Liver (tissue), 9 donors: ENCODE results near the gene C11orf24. TPM values are rescaled to one million over a fixed set of nuclear protein-coding genes. Genes with fewer than 3 reads are reported as not detected.
A peak's percentile ranks its signal among the peaks of the same experiment; 100 is the strongest.

ENCODE experiments used
- DNase-seq: peaks from one replicate; pipeline ENCODE4 v3.0.0-alpha.2; 2017; ENCODE audit warnings: low spot score
- H3K27ac ChIP-seq, 2 donors: one replicate each; pipeline ENCODE4 v1.7.0; 2013; ENCODE audit warnings: inconsistent platforms in 2 of 2, low read length in 2 of 2, control low read depth in 1 of 2, low read depth in 1 of 2, mild to moderate bottlenecking in 1 of 2
- H3K27me3 ChIP-seq, 4 donors: one replicate each; pipeline versions ENCODE4 v1.6.1 to v1.7.0; 2013; ENCODE audit warnings: low read length in 3 of 4, inconsistent platforms in 1 of 4, mild to moderate bottlenecking in 1 of 4, moderate library complexity in 1 of 4; ENCODE audit not compliant: control insufficient read depth in 4 of 4, insufficient read depth in 4 of 4
- H3K36me3 ChIP-seq, 4 donors: one replicate each; pipeline versions ENCODE4 v1.6.1 to v1.7.0; 2013; ENCODE audit warnings: low read length in 3 of 4, mild to moderate bottlenecking in 3 of 4, low read depth in 1 of 4, moderate library complexity in 1 of 4; ENCODE audit not compliant: control insufficient read depth in 4 of 4, insufficient read depth in 3 of 4
- H3K4me1 ChIP-seq, 4 donors: one replicate each; pipeline versions ENCODE4 v1.6.1 to v1.7.0; 2013; ENCODE audit warnings: low read length in 3 of 4, mild to moderate bottlenecking in 3 of 4, moderate library complexity in 1 of 4; ENCODE audit not compliant: control insufficient read depth in 4 of 4, insufficient read depth in 4 of 4
- H3K4me3 ChIP-seq, 3 donors: one replicate each; pipeline versions ENCODE4 v1.6.1 to v1.7.0; 2013; ENCODE audit warnings: low read length in 3 of 3, control low read depth in 1 of 3, low read depth in 1 of 3, mild to moderate bottlenecking in 1 of 3
- H3K9ac ChIP-seq, 2 donors: one replicate each; pipeline ENCODE4 v1.7.0; 2013; ENCODE audit warnings: low read length in 2 of 2, mild to moderate bottlenecking in 2 of 2, moderate library complexity in 2 of 2, control low read depth in 1 of 2, low read depth in 1 of 2
- H3K9me3 ChIP-seq, 4 donors: one replicate each; pipeline versions ENCODE4 v1.6.1 to v1.7.0; 2013; ENCODE audit warnings: low read length in 3 of 4; ENCODE audit not compliant: control insufficient read depth in 4 of 4
- ATF3 ChIP-seq: IDR thresholded peaks from 2 replicates; pipeline ENCODE4 v1.6.1; 2016; ENCODE audit warnings: antibody characterized with exemption
- EGR1 ChIP-seq, 2 donors: IDR thresholded peaks; 2 replicates each; pipeline ENCODE4 v1.6.1; 2016 to 2018; ENCODE audit warnings: antibody characterized with exemption in 2 of 2, low read depth in 2 of 2
- FOXA2 ChIP-seq: IDR thresholded peaks from 2 replicates; pipeline ENCODE4 v1.6.1; 2016; ENCODE audit warnings: antibody characterized with exemption
- GABPA ChIP-seq, 2 donors: IDR thresholded peaks in 1 of 2; conservative IDR thresholded peaks in 1 of 2; 2 replicates each; pipeline ENCODE4 v1.6.1; 2016; ENCODE audit warnings: antibody characterized with exemption in 2 of 2, mild to moderate bottlenecking in 1 of 2, moderate library complexity in 1 of 2
- HNF4A ChIP-seq, 2 donors: conservative IDR thresholded peaks; 2 replicates each; pipeline ENCODE4 v1.6.1; 2016; ENCODE audit warnings: antibody characterized with exemption in 2 of 2, mild to moderate bottlenecking in 2 of 2
- JUND ChIP-seq, 2 donors: IDR thresholded peaks; 2 replicates each; pipeline ENCODE4 v1.6.1; 2016; ENCODE audit warnings: antibody characterized with exemption in 2 of 2
- MAX ChIP-seq: IDR thresholded peaks from 2 replicates; pipeline ENCODE4 v1.6.1; 2016; ENCODE audit warnings: antibody characterized with exemption
- NR2F2 ChIP-seq: IDR thresholded peaks from 2 replicates; pipeline ENCODE4 v1.6.1; 2016; ENCODE audit warnings: antibody characterized with exemption
- RAD21 ChIP-seq, 2 donors: IDR thresholded peaks; 2 replicates each; pipeline ENCODE4 v1.6.1; 2016; ENCODE audit warnings: antibody characterized with exemption in 2 of 2, mild to moderate bottlenecking in 2 of 2
- REST ChIP-seq: IDR thresholded peaks from 2 replicates; pipeline ENCODE4 v1.6.1; 2016; ENCODE audit warnings: antibody characterized with exemption, mild to moderate bottlenecking
- RXRA ChIP-seq, 2 donors: IDR thresholded peaks; 2 replicates each; pipeline ENCODE4 v1.6.1; 2017 to 2018; ENCODE audit warnings: antibody characterized with exemption in 2 of 2, mild to moderate bottlenecking in 1 of 2
- SP1 ChIP-seq: IDR thresholded peaks from 2 replicates; pipeline ENCODE4 v1.6.1; 2018; ENCODE audit warnings: antibody characterized with exemption, mild to moderate bottlenecking
- TAF1 ChIP-seq: conservative IDR thresholded peaks from 2 replicates; pipeline ENCODE4 v1.6.1; 2016; ENCODE audit warnings: antibody characterized with exemption, mild to moderate bottlenecking
- YY1 ChIP-seq: IDR thresholded peaks from 2 replicates; pipeline ENCODE4 v1.6.1; 2016; ENCODE audit warnings: antibody characterized with exemption, mild to moderate bottlenecking
- WGBS: extraction: QIAGEN DNeasy Blood & Tissue Kit; methylation state at CpG from one replicate; pipeline ENCODE4 v1.1.7; 2013; 5-methylcytosine and 5-hydroxymethylcytosine counted together
- polyA plus RNA-seq, 2 donors: library from polyadenylated mRNA; stranded (reverse) in 1 of 2; unstranded in 1 of 2; fragments of 200-250 nt in 1 of 2; fragments of >200 nt in 1 of 2; fragmentation: Nextera tagmentation in 1 of 2; extraction: Ambion mirVana in 1 of 2; gene quantifications; one replicate each; pipeline versions ENCODE4 v1.2.1 to v1.2.3, GENCODE V29; 2013 to 2015
- total RNA-seq, 2 donors: library from RNA; depleted of rRNA; stranded (reverse); fragments of >200 nt; gene quantifications; one replicate each; pipeline ENCODE4 v1.2.3, GENCODE V29; 2014
- TF ChIP-seq, protein P1 (sequence below): IDR thresholded peaks from 2 replicates; pipeline ENCODE4 v1.6.1; 2016; ENCODE audit warnings: antibody characterized with exemption
- TF ChIP-seq, protein P2 (sequence below): fragments of 150-350 bp; IDR thresholded peaks from 2 replicates; pipeline ENCODE4 v1.5.1; 2017; ENCODE audit warnings: improper control_type of control experiment, low read depth, low read length; ENCODE audit not compliant: missing input control
- donor health status: healthy.
- donor health status: healthy.
- donor health status: healthy.
- donor health status: healthy.
- donor health status: healthy.

Gene C11orf24
- total and polyA plus RNA-seq, 4 donors = 7.8 to 50.3 (median 32.0) TPM

- TF ChIP-seq TAF1 (peak; percentile 30), ATF3 (no peak), SP1 (peak; percentile 94), MAX (peak; percentile 96), RXRA (IDR thresholded peaks at IDR 0.05) (peak; percentile 84 to 98), NR2F2 (no peak)
- TF ChIP-seq, protein P1, sequence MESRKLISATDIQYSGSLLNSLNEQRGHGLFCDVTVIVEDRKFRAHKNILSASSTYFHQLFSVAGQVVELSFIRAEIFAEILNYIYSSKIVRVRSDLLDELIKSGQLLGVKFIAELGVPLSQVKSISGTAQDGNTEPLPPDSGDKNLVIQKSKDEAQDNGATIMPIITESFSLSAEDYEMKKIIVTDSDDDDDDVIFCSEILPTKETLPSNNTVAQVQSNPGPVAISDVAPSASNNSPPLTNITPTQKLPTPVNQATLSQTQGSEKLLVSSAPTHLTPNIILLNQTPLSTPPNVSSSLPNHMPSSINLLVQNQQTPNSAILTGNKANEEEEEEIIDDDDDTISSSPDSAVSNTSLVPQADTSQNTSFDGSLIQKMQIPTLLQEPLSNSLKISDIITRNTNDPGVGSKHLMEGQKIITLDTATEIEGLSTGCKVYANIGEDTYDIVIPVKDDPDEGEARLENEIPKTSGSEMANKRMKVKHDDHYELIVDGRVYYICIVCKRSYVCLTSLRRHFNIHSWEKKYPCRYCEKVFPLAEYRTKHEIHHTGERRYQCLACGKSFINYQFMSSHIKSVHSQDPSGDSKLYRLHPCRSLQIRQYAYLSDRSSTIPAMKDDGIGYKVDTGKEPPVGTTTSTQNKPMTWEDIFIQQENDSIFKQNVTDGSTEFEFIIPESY = peak; percentile 90
Observed at GRCh38 chr11:68270196-68271022, 1.4 kb downstream of the C11orf24 start (continued).

- Histone ChIP-seq H3K4me1 (peaks cover 7 to 45% (median 23%) of the 10 kb centered on the region in 4 donors), H3K9ac (peak overlapping the region; percentile 16 to 97), H3K27me3 (no peaks in the 10 kb centered on the region), H3K9me3 (no peaks in the 10 kb centered on the region), H3K4me3 (peak overlapping the region; percentile 2 to 67 (median 62)), H3K36me3 (peaks cover 5 to 32% (median 29%) of the 10 kb centered on the region in 4 donors), H3K27ac (peak overlapping the region; percentile 99)
- DNase-seq = no peak
- TF ChIP-seq TAF1 (no peak), FOXA2 (no peak), RXRA (IDR thresholded peaks at IDR 0.05) (no peak), REST (no peak), EGR1 (IDR thresholded peaks at IDR 0.05; ENCODE audit: low read depth in 2 of 2) (no peak), JUND (IDR thresholded peaks at IDR 0.05) (no peak), NR2F2 (no peak), RAD21 (IDR thresholded peaks at IDR 0.05) (no peak), ATF3 (no peak), HNF4A (conservative IDR thresholded peaks at IDR 0.05) (no peak), GABPA (IDR thresholded peaks at IDR 0.05 in 1 of 2, conservative IDR thresholded peaks at IDR 0.05 in 1 of 2) (no peak), YY1 (no peak), SP1 (no peak), MAX (no peak)
- TF ChIP-seq, protein P1 = no peak
- TF ChIP-seq, protein P2, sequence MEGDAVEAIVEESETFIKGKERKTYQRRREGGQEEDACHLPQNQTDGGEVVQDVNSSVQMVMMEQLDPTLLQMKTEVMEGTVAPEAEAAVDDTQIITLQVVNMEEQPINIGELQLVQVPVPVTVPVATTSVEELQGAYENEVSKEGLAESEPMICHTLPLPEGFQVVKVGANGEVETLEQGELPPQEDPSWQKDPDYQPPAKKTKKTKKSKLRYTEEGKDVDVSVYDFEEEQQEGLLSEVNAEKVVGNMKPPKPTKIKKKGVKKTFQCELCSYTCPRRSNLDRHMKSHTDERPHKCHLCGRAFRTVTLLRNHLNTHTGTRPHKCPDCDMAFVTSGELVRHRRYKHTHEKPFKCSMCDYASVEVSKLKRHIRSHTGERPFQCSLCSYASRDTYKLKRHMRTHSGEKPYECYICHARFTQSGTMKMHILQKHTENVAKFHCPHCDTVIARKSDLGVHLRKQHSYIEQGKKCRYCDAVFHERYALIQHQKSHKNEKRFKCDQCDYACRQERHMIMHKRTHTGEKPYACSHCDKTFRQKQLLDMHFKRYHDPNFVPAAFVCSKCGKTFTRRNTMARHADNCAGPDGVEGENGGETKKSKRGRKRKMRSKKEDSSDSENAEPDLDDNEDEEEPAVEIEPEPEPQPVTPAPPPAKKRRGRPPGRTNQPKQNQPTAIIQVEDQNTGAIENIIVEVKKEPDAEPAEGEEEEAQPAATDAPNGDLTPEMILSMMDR = no peak
- 65% methylated on average over 10 of the region's 10 CpGs for WGBS
Observed at GRCh38 chr11:68269414-68270081, 2.2 kb downstream of the C11orf24 start.
